SK-N-SH (cell line): ENCODE measurements around the gene MAP3K4. TPM values are rescaled to one million over a fixed set of nuclear protein-coding genes. Genes with fewer than 3 reads are reported as not detected.

Experiments used
- CTCF ChIA-PET: fragments of 300-600, 350-600 bp; formaldehyde crosslinking; extraction: SDS; loops from one replicate; lab custom pipeline; 2021; lab: Yijun Ruan, JAX
- POLR2A ChIA-PET: fragments of 350-600 bp; sonication (Branson Sonifier 250); formaldehyde crosslinking; extraction: SDS; loops from one replicate; lab custom pipeline; 2020; ENCODE audit warnings: antibody characterized with exemption, inconsistent platforms; lab: Yijun Ruan, JAX
- DNase-seq: peaks from one replicate; pipeline ENCODE4 v3.0.0; 2012
- H2AFZ ChIP-seq: fragments of 200-600 bp; sonication (generic); 2 replicates; pipeline ENCODE4 v1.8.1; 2016; ENCODE audit warnings: antibody characterized with exemption, mild to moderate bottlenecking, low read depth
- H3F3A ChIP-seq: fragments of 200-600 bp; sonication (generic); replicated peaks from 2 replicates; pipeline ENCODE3; 2016; ENCODE audit warnings: antibody characterized with exemption, mild to moderate bottlenecking; ENCODE audit not compliant: insufficient read depth
- H3K27ac ChIP-seq, 2 experiments: fragments of 200-500 bp in 1 of 2; fragments of 200-600 bp in 1 of 2; sonication (Bioruptor generic) in 1 of 2; sonication (generic), shearing (Covaris generic) in 1 of 2; 2 replicates each; pipeline versions ENCODE4 v1.5.1 to v1.6.1; 2014 to 2016; ENCODE audit warnings: low read depth in 2 of 2, inconsistent platforms in 1 of 2, low read length in 1 of 2, mild to moderate bottlenecking in 1 of 2, mixed read lengths in 1 of 2
- H3K27me3 ChIP-seq: fragments of 200-600 bp; sonication (generic), shearing (Covaris generic); 2 replicates; pipeline ENCODE4 v1.6.1; 2016; ENCODE audit warnings: mixed run types; ENCODE audit not compliant: insufficient read depth
- H3K36me3 ChIP-seq, 2 experiments: fragments of 200-500 bp in 1 of 2; fragments of 200-600 bp in 1 of 2; sonication (Bioruptor generic) in 1 of 2; sonication (generic) in 1 of 2; replicated peaks in 1 of 2; 2 replicates each; pipeline versions ENCODE3 to v1.5.1; 2014 to 2016; ENCODE audit warnings: low read length in 1 of 2, mild to moderate bottlenecking in 1 of 2; ENCODE audit not compliant: insufficient read depth in 2 of 2, control insufficient read depth in 1 of 2
- H3K4me1 ChIP-seq, 2 experiments: fragments of 200-500 bp in 1 of 2; fragments of 200-600 bp in 1 of 2; sonication (Bioruptor generic) in 1 of 2; sonication (generic), shearing (Covaris generic) in 1 of 2; 2 replicates each; pipeline versions ENCODE4 v1.5.1 to v1.6.1; 2014 to 2016; ENCODE audit warnings: low read depth in 1 of 2, low read length in 1 of 2, mixed run types in 1 of 2; ENCODE audit not compliant: insufficient read depth in 2 of 2, control insufficient read depth in 1 of 2
- H3K4me2 ChIP-seq: fragments of 200-600 bp; sonication (generic), shearing (Covaris generic); 2 replicates; pipeline ENCODE4 v1.6.1; 2017; ENCODE audit warnings: mixed run types
- H3K4me3 ChIP-seq, 2 experiments: fragments of 200-500 bp in 1 of 2; fragments of 200-600 bp in 1 of 2; sonication (Bioruptor generic) in 1 of 2; sonication (generic), shearing (Covaris generic) in 1 of 2; 2 replicates each; pipeline versions ENCODE4 v1.5.1 to v1.8.1; 2014 to 2016; ENCODE audit warnings: low read depth in 2 of 2, inconsistent platforms in 1 of 2, low read length in 1 of 2, mild to moderate bottlenecking in 1 of 2, mixed read lengths in 1 of 2, moderate library complexity in 1 of 2
- H3K79me2 ChIP-seq: fragments of 200-600 bp; sonication (generic); 2 replicates; pipeline ENCODE4 v1.8.1; 2017; ENCODE audit warnings: mild to moderate bottlenecking; ENCODE audit not compliant: insufficient read depth
- H3K9ac ChIP-seq: fragments of 200-600 bp; sonication (generic); 2 replicates; pipeline ENCODE4 v1.6.1; 2017; ENCODE audit warnings: mixed run types
- H3K9me2 ChIP-seq: fragments of 200-600 bp; sonication (generic); 2 replicates; pipeline ENCODE4 v1.6.1; 2017; ENCODE audit warnings: mixed run types
- H3K9me3 ChIP-seq: fragments of 200-600 bp; sonication (generic); 2 replicates; pipeline ENCODE4 v1.6.1; 2017; ENCODE audit warnings: mixed run types, mild to moderate bottlenecking, moderate library complexity
- H4K20me1 ChIP-seq: fragments of 200-600 bp; sonication (generic); 2 replicates; pipeline ENCODE4 v1.6.1; 2017; ENCODE audit warnings: mild to moderate bottlenecking, mixed run types; ENCODE audit not compliant: insufficient read depth
- CHD2 ChIP-seq: fragments of 150-350 bp; IDR thresholded peaks from 2 replicates; pipeline ENCODE4 v1.6.1; 2018; ENCODE audit warnings: low read length; ENCODE audit not compliant: partially characterized antibody
- CTCF ChIP-seq: fragments of 200-600 bp; sonication (generic); IDR thresholded peaks from 2 replicates; pipeline ENCODE4 v1.6.1; 2017; ENCODE audit warnings: antibody characterized with exemption, mild to moderate bottlenecking, moderate library complexity
- ELF1 ChIP-seq: IDR thresholded peaks from 2 replicates; pipeline ENCODE4 v1.4.0; 2012
- EZH2phosphoT487 ChIP-seq: fragments of 200-600 bp; sonication (generic); IDR thresholded peaks from 2 replicates; pipeline ENCODE4 v1.6.1; 2017; ENCODE audit warnings: low read depth, mixed run types, mild to moderate bottlenecking, antibody characterized with exemption, moderate library complexity, borderline replicate concordance
- FOXM1 ChIP-seq: IDR thresholded peaks from 2 replicates; pipeline ENCODE4 v1.4.0; 2012; ENCODE audit warnings: low read depth, mild to moderate bottlenecking
- GABPA ChIP-seq: IDR thresholded peaks from 2 replicates; pipeline ENCODE4 v1.4.0; 2012; ENCODE audit warnings: low read depth, mild to moderate bottlenecking
- GATA2 ChIP-seq: sonication (generic); formaldehyde crosslinking; IDR thresholded peaks from 2 replicates; pipeline ENCODE4 v1.5.0; 2020; ENCODE audit warnings: mild to moderate bottlenecking, missing genetic modification reagents
- JUND ChIP-seq: IDR thresholded peaks from 2 replicates; pipeline ENCODE4 v1.4.0; 2012
- MXI1 ChIP-seq: IDR thresholded peaks from 2 replicates; pipeline ENCODE4 v1.6.1; 2012; ENCODE audit warnings: mild to moderate bottlenecking, low read depth, low read length, improper control_type of control experiment
- NRF1 ChIP-seq: IDR thresholded peaks from 2 replicates; pipeline ENCODE4 v1.6.1; 2012; ENCODE audit warnings: low read depth, mild to moderate bottlenecking, low read length
- PBX3 ChIP-seq: IDR thresholded peaks from 2 replicates; pipeline ENCODE4; 2012
- RAD21 ChIP-seq: IDR thresholded peaks from 2 replicates; pipeline ENCODE4 v1.6.1; 2012; ENCODE audit warnings: mild to moderate bottlenecking, low read length
- RCOR1 ChIP-seq: fragments of 150-350 bp; IDR thresholded peaks from 2 replicates; pipeline ENCODE4 v1.6.1; 2017; ENCODE audit warnings: antibody characterized with exemption, low read length
- RFX5 ChIP-seq: IDR thresholded peaks from 2 replicates; pipeline ENCODE4 v1.6.1; 2012; ENCODE audit warnings: mild to moderate bottlenecking, improper control_type of control experiment, low read length
- RXRA ChIP-seq: IDR thresholded peaks from 2 replicates; pipeline ENCODE4 v1.4.0; 2012; ENCODE audit warnings: low read depth, mild to moderate bottlenecking, borderline replicate concordance
- SMC3 ChIP-seq: IDR thresholded peaks from 2 replicates; pipeline ENCODE4 v1.6.1; 2012; ENCODE audit warnings: low read depth, low read length, improper control_type of control experiment
- TAF1 ChIP-seq: IDR thresholded peaks from 2 replicates; pipeline ENCODE4 v1.6.1; 2012; ENCODE audit warnings: low read depth, mild to moderate bottlenecking, low read length, moderate library complexity, borderline replicate concordance
- TEAD4 ChIP-seq: IDR thresholded peaks from 2 replicates; pipeline ENCODE4 v1.4.0; 2012; ENCODE audit warnings: mild to moderate bottlenecking, borderline replicate concordance; ENCODE audit not compliant: insufficient read depth
- USF1 ChIP-seq: IDR thresholded peaks from 2 replicates; pipeline ENCODE4 v1.4.0; 2012; ENCODE audit warnings: low read depth, borderline replicate concordance
- ZBTB33 ChIP-seq: IDR thresholded peaks from 2 replicates; pipeline ENCODE4 v1.4.0; 2012; ENCODE audit warnings: low read depth, borderline replicate concordance
- WGBS: methylation state at CpG from one replicate; pipeline ENCODE4 v1.1.6; 2017; ENCODE audit warnings: low lambda C conversion rate; 5-methylcytosine and 5-hydroxymethylcytosine counted together
- polyA plus RNA-seq, 3 experiments: library from polyadenylated mRNA; depleted of rRNA; stranded (reverse); fragments of >200 nt; gene quantifications; 2 replicates each; pipeline ENCODE4 v1.2.3, GENCODE V29; 2012

Gene MAP3K4
- polyA plus RNA-seq, 1 of the 3 experiments (the other 2 are of a cell fraction), result 6.8 TPM

GRCh38 chr6:160967833-160968232 lies 23.7 kb upstream of the MAP3K4 start:
- H3F3A ChIP-seq, result no peaks in the 10 kb centered on the region
- WGBS, result 15% methylated on average over 1 of the region's 1 CpG
- no peak overlapping the region for H3K9ac ChIP-seq
- H3K9me3 ChIP-seq, result no peaks in the 10 kb centered on the region
- no peak for TF ChIP-seq USF1
- no peak for TF ChIP-seq ELF1
- TF ChIP-seq GATA2, result no peak
- TF ChIP-seq TAF1, result no peak
- TF ChIP-seq RXRA, result no peak
- TF ChIP-seq JUND, result no peak
- no peak for TF ChIP-seq CTCF
- TF ChIP-seq EZH2phosphoT487, result no peak
- TF ChIP-seq RCOR1, result no peak
- no peak for TF ChIP-seq CHD2
- TF ChIP-seq PBX3, result no peak
- TF ChIP-seq SMC3, result no peak
- no peak for TF ChIP-seq MXI1
- TF ChIP-seq NRF1, result no peak
- no peak for TF ChIP-seq ZBTB33
- TF ChIP-seq RAD21, result no peak
- no peak for TF ChIP-seq GABPA
- no peak for TF ChIP-seq RFX5
- no peak for TF ChIP-seq FOXM1
- no peak for TF ChIP-seq TEAD4
- no peaks in the 10 kb centered on the region; the same call in 1 of the 2 replicates for H3K27me3 ChIP-seq
- no peak overlapping the region for H3K4me3 ChIP-seq
- no peaks in the 10 kb centered on the region for H4K20me1 ChIP-seq
- no peaks in the 10 kb centered on the region for H3K79me2 ChIP-seq
- DNase-seq, result no peak
- H3K4me2 ChIP-seq, result no peak overlapping the region
- H3K9me2 ChIP-seq, result no peaks in the 10 kb centered on the region
- ChIA-PET POLR2A (no interaction called here), CTCF (interaction anchor here (0.6 kb wide), 1 partner anchor 403 kb away, joined by 3 read pairs; no protein-coding TSS in a partner anchor)
- H3K4me1 ChIP-seq, result no peaks in the 10 kb centered on the region
- no peak overlapping the region for H2AFZ ChIP-seq
- H3K36me3 ChIP-seq, result no peaks in the 10 kb centered on the region
- no peak overlapping the region for H3K27ac ChIP-seq
